Adrenal gland (tissue), 12 donors: ENCODE data around the gene THSD7B. TPM values are rescaled to one million over a fixed set of nuclear protein-coding genes. Genes with fewer than 3 reads are reported as not detected.
"Not testable (repeated sequence)": the region's sequence is repeated elsewhere in the genome, so short reads cannot be mapped to it uniquely, and the experiment has no call there.

Experiments
- DNase-seq, 7 donors: peaks; one replicate each; pipeline ENCODE4 v3.0.0-alpha.2; 2019 to 2020
- H3K27ac ChIP-seq, 5 donors: fragments of 200-600 bp; sonication (generic) in 4 of 5; 1 replicate in 3 of 5; 2 replicates in 2 of 5; pipeline versions ENCODE4 v1.5.1 to v1.8.0; 2016 to 2020; ENCODE audit warnings: mild to moderate bottlenecking in 1 of 5
- H3K27me3 ChIP-seq: fragments of 200-600 bp; 2 replicates; pipeline ENCODE4 v1.8.0; 2021
- H3K36me3 ChIP-seq, 2 donors: fragments of 200-600 bp; replicated peaks in 1 of 2; 1 replicate in 1 of 2; 2 replicates in 1 of 2; pipeline versions ENCODE4 v1.5.1 to v1.8.0; 2018 to 2022
- H3K4me1 ChIP-seq, 2 donors: fragments of 200-600 bp; replicated peaks in 1 of 2; 1 replicate in 1 of 2; 2 replicates in 1 of 2; pipeline versions ENCODE4 v1.5.1 to v1.8.0; 2018 to 2021
- H3K4me3 ChIP-seq, 4 donors: fragments of 200-600 bp; sonication (generic) in 3 of 4; one replicate each; pipeline ENCODE4 v1.5.1; 2016 to 2018
- H3K9me3 ChIP-seq, 3 donors: fragments of 200-600 bp; sonication (generic) in 1 of 3; replicated peaks in 1 of 3; 1 replicate in 2 of 3; 2 replicates in 1 of 3; pipeline versions ENCODE4 v1.5.1 to v1.8.0; 2016 to 2021
- POLR2A ChIP-seq, 2 donors: fragments of 450-650 bp; IDR thresholded peaks; one replicate each; pipeline ENCODE4 v1.6.1; 2017; ENCODE audit warnings: antibody characterized with exemption in 2 of 2, mild to moderate bottlenecking in 2 of 2, moderate library complexity in 1 of 2
- WGBS, 4 donors: extraction: QIAGEN DNeasy Blood & Tissue Kit in 2 of 4; methylation state at CpG; one replicate each; pipeline versions ENCODE4 v1.1.5 to v1.1.7; 2013 to 2017; 5-methylcytosine and 5-hydroxymethylcytosine counted together
- intact Hi-C, 2 donors: fragments of 100-400 bp; cut with DNase I; formaldehyde crosslinking; loops; one replicate each; pipeline versions ENCODE4 v1.14.1 to v1.15.0; 2022 to 2023
- polyA plus RNA-seq, 3 donors: library from polyadenylated mRNA; stranded (reverse); fragments of 200-250 nt in 2 of 3; fragments of 350-450 nt in 1 of 3; fragmentation: Illumina TruSeq in 1 of 3; extraction: RNeasy Lipid Tissue Mini Kit (QIAGEN cat#74804) in 1 of 3; gene quantifications; one replicate each; pipeline ENCODE4 v1.2.3, GENCODE V29; 2013 to 2014
- total RNA-seq, 9 donors: library from RNA; depleted of rRNA in 4 of 9; stranded (reverse); fragments of >200 nt in 4 of 9; fragments of 120-200 nt in 1 of 9; fragmentation: NEBNext Ultra II Directional in 1 of 9; extraction: Animal tissue kit (Norgen Biotek cat#: 25700) in 1 of 9; gene quantifications; one replicate each; pipeline versions ENCODE4 v1.1.0 to v1.2.4, GENCODE V29; 2013 to 2023
- TF ChIP-seq, protein P1 (sequence below), 6 experiments: fragments of 450-650 bp in 4 of 6; fragments of 200-600 bp in 2 of 6; sonication (generic) in 1 of 6; IDR thresholded peaks; 1 replicate in 5 of 6; 2 replicates in 1 of 6; pipeline versions ENCODE4 v1.5.1 to v1.8.0; 2016 to 2021; ENCODE audit warnings: antibody characterized with exemption in 6 of 6, mild to moderate bottlenecking in 2 of 6, moderate library complexity in 1 of 6
- donor health status: healthy with polysubstance abuse.
- donor health status: Bipolar disorder and iron deficiency.
- donor health status: DM: yes; HTN: yes; CAD: no.
- donor health status: DM: no; HTN: no; CAD: no.
- donor health status: DM: no; HTN: no; CAD: no.
- donor health status: DM: yes; HTN: yes; CAD: no.

The THSD7B gene
- total and polyA plus RNA-seq, 12 donors, result under 0.01 to 0.44 (median 0.12) TPM; not detected in 4

DNA sequence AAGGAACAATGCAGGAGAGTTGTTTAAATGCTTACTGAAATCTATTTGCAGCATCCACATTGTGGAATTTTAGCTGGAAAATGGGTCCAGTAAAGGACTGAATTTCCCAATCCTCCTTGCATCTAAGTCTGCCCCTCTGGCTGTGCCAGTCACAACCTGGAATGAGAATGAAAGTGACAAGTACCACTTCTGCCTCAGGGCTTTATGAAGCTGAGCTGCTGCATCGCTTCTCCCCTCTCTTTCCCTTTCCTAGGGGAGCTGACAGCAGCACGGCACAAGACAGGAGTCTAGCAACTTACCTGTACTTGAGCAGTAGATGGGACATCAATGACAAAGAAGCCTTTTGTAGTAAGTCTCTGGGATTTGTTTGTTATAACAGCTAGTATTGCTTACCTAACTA lies 27.3 kb upstream of the THSD7B start:
- H3K9me3 ChIP-seq, result no peaks in the 10 kb centered on the region
- TF ChIP-seq, protein P1, sequence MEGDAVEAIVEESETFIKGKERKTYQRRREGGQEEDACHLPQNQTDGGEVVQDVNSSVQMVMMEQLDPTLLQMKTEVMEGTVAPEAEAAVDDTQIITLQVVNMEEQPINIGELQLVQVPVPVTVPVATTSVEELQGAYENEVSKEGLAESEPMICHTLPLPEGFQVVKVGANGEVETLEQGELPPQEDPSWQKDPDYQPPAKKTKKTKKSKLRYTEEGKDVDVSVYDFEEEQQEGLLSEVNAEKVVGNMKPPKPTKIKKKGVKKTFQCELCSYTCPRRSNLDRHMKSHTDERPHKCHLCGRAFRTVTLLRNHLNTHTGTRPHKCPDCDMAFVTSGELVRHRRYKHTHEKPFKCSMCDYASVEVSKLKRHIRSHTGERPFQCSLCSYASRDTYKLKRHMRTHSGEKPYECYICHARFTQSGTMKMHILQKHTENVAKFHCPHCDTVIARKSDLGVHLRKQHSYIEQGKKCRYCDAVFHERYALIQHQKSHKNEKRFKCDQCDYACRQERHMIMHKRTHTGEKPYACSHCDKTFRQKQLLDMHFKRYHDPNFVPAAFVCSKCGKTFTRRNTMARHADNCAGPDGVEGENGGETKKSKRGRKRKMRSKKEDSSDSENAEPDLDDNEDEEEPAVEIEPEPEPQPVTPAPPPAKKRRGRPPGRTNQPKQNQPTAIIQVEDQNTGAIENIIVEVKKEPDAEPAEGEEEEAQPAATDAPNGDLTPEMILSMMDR (IDR thresholded peaks at IDR 0.05), result no peak
- TF ChIP-seq POLR2A (IDR thresholded peaks at IDR 0.05), result no peak
- H3K27me3 ChIP-seq, result no peaks in the 10 kb centered on the region
- no peak overlapping the region for H3K4me3 ChIP-seq
- no peaks in the 10 kb centered on the region for H3K4me1 ChIP-seq
- WGBS, 4 donors, result 46 to 68% (median 61%) methylated on average over 2 of the region's 2 CpGs
- no peaks in the 10 kb centered on the region for H3K36me3 ChIP-seq
- no peak for DNase-seq
- H3K27ac ChIP-seq, result no peak overlapping the region
- intact Hi-C loops, result no loop called here

DNA sequence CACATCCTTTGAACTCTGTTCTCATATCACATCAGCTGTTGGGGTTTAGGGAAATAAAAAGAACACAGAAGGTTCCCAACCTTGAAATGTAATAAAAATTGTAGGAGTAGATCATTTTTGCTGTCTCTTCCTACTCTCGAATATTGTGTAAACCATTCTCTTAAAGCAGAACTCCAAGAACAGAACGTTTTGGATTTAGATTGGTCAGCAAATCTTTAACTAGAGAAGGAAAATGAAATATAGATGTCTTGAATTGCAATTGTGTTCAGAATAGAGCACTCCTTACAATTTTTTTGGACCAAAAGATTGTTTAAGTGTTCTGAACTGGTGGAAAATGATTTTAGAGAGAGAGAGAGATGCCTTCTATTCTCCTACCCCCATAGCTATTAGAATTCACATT lies 23.9 kb upstream of the THSD7B start:
- no peak for TF ChIP-seq POLR2A (IDR thresholded peaks at IDR 0.05)
- TF ChIP-seq, protein P1 (IDR thresholded peaks at IDR 0.05), result no peak
- Histone ChIP-seq H3K36me3 (no peaks in the 10 kb centered on the region), H3K4me3 (no peak overlapping the region), H3K9me3 (no peaks in the 10 kb centered on the region), H3K27me3 (no peaks in the 10 kb centered on the region), H3K4me1 (no peaks in the 10 kb centered on the region), H3K27ac (no peak overlapping the region)
- intact Hi-C loops, result no loop called here
- 26 to 38% (median 32%) methylated on average over 2 of the region's 2 CpGs for WGBS, 4 donors
- no peak for DNase-seq

DNA sequence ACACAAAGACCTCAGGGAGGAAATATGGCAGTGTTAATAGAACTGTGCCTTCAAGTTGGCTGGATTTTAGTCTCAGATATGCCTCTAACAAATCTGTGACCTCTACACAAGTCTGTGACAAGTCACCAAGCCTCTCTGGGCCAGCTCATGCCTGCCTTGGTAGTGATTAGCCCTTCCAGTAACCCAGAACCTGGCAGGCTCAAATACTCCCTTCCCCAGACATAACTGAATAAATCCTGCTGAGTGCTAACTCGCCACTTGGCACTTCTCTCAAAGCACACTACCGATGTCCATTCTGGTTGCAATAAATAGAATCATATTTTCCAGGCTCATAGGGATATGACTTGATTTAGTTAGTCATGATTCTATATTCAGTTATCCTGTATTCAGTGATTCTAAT lies 15.3 kb upstream of the THSD7B start:
- TF ChIP-seq POLR2A (IDR thresholded peaks at IDR 0.05), result no peak
- TF ChIP-seq, protein P1 (IDR thresholded peaks at IDR 0.05), result no peak
- Histone ChIP-seq H3K4me1 (no peaks in the 10 kb centered on the region), H3K27me3 (no peaks in the 10 kb centered on the region), H3K36me3 (no peaks in the 10 kb centered on the region), H3K27ac (no peak overlapping the region), H3K9me3 (no peaks in the 10 kb centered on the region), H3K4me3 (no peak overlapping the region)
- DNase-seq, result no peak
- intact Hi-C loops, result no loop called here
- WGBS, 4 donors, result 63 to 75% (median 66%) methylated on average over 2 of the region's 2 CpGs

DNA sequence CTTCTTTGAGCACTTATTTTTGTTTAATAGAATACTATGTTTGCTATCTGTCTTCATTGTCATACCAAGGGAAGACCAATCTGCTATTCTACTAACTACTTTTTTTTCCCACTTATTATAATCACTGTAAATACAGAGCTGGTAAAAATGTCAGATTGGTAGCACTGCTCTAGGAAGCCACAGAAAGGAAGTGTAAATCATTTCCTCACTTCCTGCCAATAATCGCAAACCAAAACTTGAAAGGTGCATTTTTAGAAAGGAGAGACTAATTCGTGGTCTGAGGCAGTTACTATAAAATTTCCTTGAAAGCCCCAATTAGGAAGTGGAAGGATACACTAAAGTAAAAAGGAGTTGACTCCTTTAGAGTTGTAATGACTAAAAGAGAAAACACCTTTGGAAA lies 13.9 kb upstream of the THSD7B start:
- WGBS, 4 donors, result 40 to 46% (median 43%) methylated on average over 2 of the region's 2 CpGs

DNA sequence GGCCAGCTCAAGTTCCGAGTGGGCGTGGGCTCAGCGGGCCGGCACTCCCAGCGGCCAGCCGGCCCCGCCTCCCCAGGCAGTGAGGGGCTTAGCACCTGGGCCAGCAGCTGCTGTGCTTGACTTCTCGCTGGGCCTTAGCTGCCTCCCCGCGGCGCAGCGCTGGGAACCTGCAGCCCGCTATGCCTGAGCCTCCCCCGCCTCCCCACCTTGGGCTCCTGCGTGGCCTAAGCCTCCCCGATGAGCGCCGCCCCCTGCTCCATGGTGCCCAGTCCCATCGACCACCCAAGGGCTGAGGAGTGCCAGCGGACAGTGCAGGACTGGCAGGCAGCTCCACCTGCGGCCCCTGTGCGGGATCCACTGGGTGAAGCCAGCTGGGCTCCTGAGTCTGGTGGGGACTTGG lies 6.8 kb upstream of the THSD7B start:
- intact Hi-C loops, H3K36me3 ChIP-seq, H3K27me3 ChIP-seq, H3K4me3 ChIP-seq, DNase-seq, H3K4me1 ChIP-seq, H3K9me3 ChIP-seq, H3K27ac ChIP-seq: not testable (repeated sequence)
- WGBS, 4 donors, result 91 to 98% (median 94%) methylated on average over 3 to 22 of the region's 22 CpGs

More for the DNA sequence above, 13.9 kb upstream of the THSD7B start:
- no peaks in the 10 kb centered on the region for H3K36me3 ChIP-seq
- no peak overlapping the region for H3K4me3 ChIP-seq
- H3K27me3 ChIP-seq, result no peaks in the 10 kb centered on the region
- no peak overlapping the region for H3K27ac ChIP-seq
- no peaks in the 10 kb centered on the region for H3K9me3 ChIP-seq
- intact Hi-C loops, result no loop called here
- no peaks in the 10 kb centered on the region for H3K4me1 ChIP-seq
- TF ChIP-seq POLR2A (IDR thresholded peaks at IDR 0.05), result no peak
- TF ChIP-seq, protein P1 (IDR thresholded peaks at IDR 0.05), result no peak
- DNase-seq, result no peak
